ENCODE data around the gene PNCK. TPM values are rescaled to one million over a fixed set of nuclear protein-coding genes. Genes with fewer than 3 reads are reported as not detected.

The PNCK gene
- total RNA-seq, 4 donors from 2014 or later = 0.46 to 0.60 TPM; not detected in 2

GRCh38 chrX:153644356-153645125 is 29.1 kb downstream of the PNCK start:
- no peak for TF ChIP-seq CTCF (IDR thresholded peaks at IDR 0.05)
- no peak for DNase-seq (ENCODE audit: low spot score)

GRCh38 chrX:153643431-153644351 is 29.9 kb downstream of the PNCK start:
- DNase-seq (ENCODE audit: low spot score) (no peak), ATAC-seq (ENCODE audit: low FRiP score) (no peak)
- no peak for TF ChIP-seq CTCF (IDR thresholded peaks at IDR 0.05)

More at GRCh38 chrX:153644356-153645125, 29.1 kb downstream of the PNCK start:
- no peak for ATAC-seq (ENCODE audit: low FRiP score)

- no peak for DNase-seq (ENCODE audit: low spot score)
Observed at GRCh38 chrX:153642655-153643430, 30.8 kb downstream of the PNCK start.

GRCh38 chrX:153642051-153642654 is 31.5 kb downstream of the PNCK start:
- TF ChIP-seq CTCF (IDR thresholded peaks at IDR 0.05) = no peak
- DNase-seq (ENCODE audit: low spot score) (no peak), ATAC-seq (ENCODE audit: low FRiP score) (no peak)

More at GRCh38 chrX:153642655-153643430, 30.8 kb downstream of the PNCK start:
- no peak for ATAC-seq (ENCODE audit: low FRiP score)
- no peak for TF ChIP-seq CTCF (IDR thresholded peaks at IDR 0.05)

- no peak for DNase-seq (ENCODE audit: low spot score)
- ATAC-seq (ENCODE audit: low FRiP score) = no peak
- TF ChIP-seq CTCF (IDR thresholded peaks at IDR 0.05) = no peak
Observed at GRCh38 chrX:153641627-153642026, 32.0 kb downstream of the PNCK start.

All from omental fat pad (tissue), 4 donors.